T-helper 17 cell (primary cell): ENCODE measurements around the gene MCM3AP. TPM values are rescaled to one million over a fixed set of nuclear protein-coding genes. Genes with fewer than 3 reads are reported as not detected.
"Not testable (repeated sequence)": the region's sequence is repeated elsewhere in the genome, so short reads cannot be mapped to it uniquely, and the experiment has no call there.

ENCODE experiments used
- ATAC-seq: fragments of 150-1000 bp; cut with Tn5 transposase; 2 replicates; pipeline ENCODE4 v1.10.0; 2021; ENCODE audit warnings: mild to moderate bottlenecking, moderate library complexity
- DNase-seq, 3 donors: peaks; one replicate each; pipeline versions ENCODE4 v3.0.0 to v3.0.0-alpha.2; 2020 to 2021
- H3K9me3 ChIP-seq: one replicate; pipeline ENCODE4 v1.7.0; 2013; ENCODE audit warnings: low read length, mild to moderate bottlenecking; ENCODE audit not compliant: control insufficient read depth, poor library complexity, severe bottlenecking
- H3K27ac Mint-ChIP-seq: one replicate; pipeline ENCODE4 v1.8.0; 2022; ENCODE audit warnings: mild to moderate bottlenecking, moderate library complexity, mixed read lengths
- H3K27me3 Mint-ChIP-seq: one replicate; pipeline ENCODE4 v1.8.0; 2022; ENCODE audit warnings: mixed read lengths
- H3K36me3 Mint-ChIP-seq: one replicate; pipeline ENCODE4 v1.8.0; 2022; ENCODE audit warnings: low read depth, mixed read lengths
- H3K4me1 Mint-ChIP-seq: one replicate; pipeline ENCODE4 v1.8.0; 2022; ENCODE audit warnings: mild to moderate bottlenecking, mixed read lengths
- H3K4me3 Mint-ChIP-seq: one replicate; pipeline ENCODE4 v1.8.0; 2022; ENCODE audit warnings: mild to moderate bottlenecking, moderate library complexity, mixed read lengths
- total RNA-seq, 4 donors: library from RNA in 2 of 4; stranded (reverse) in 2 of 4; gene quantifications; one replicate each; pipeline ENCODE4 v1.2.3 and lab custom pipeline; 2022 to 2026

MCM3AP gene
- total RNA-seq, 2 donors from 2014 or later = 114 to 120 TPM

- no peaks in the 10 kb centered on the region for H3K9me3 ChIP-seq
- ATAC-seq (no peak), DNase-seq (no peak)
- H3K27me3 Mint-ChIP-seq = no peaks in the 10 kb centered on the region
- peaks cover 2% of the 10 kb centered on the region for H3K36me3 Mint-ChIP-seq
- H3K4me1 Mint-ChIP-seq = peaks cover 10% of the 10 kb centered on the region
- no peak overlapping the region for H3K4me3 Mint-ChIP-seq
- H3K27ac Mint-ChIP-seq = no peak overlapping the region
Observed at GRCh38 chr21:46320331-46320801, 35.0 kb upstream of the MCM3AP start.

- H3K4me1 Mint-ChIP-seq = peaks cover 9% of the 10 kb centered on the region
- no peak overlapping the region for H3K4me3 Mint-ChIP-seq
- no peaks in the 10 kb centered on the region for H3K9me3 ChIP-seq
- DNase-seq (no peak), ATAC-seq (no peak)
- H3K36me3 Mint-ChIP-seq = peaks cover 2% of the 10 kb centered on the region
- H3K27ac Mint-ChIP-seq = no peak overlapping the region
- no peaks in the 10 kb centered on the region for H3K27me3 Mint-ChIP-seq
Observed at GRCh38 chr21:46319186-46319585, 33.8 kb upstream of the MCM3AP start.

- DNase-seq (no peak), ATAC-seq (no peak)
- no peaks in the 10 kb centered on the region for H3K27me3 Mint-ChIP-seq
- no peaks in the 10 kb centered on the region for H3K36me3 Mint-ChIP-seq
- no peak overlapping the region for H3K4me3 Mint-ChIP-seq
- H3K9me3 ChIP-seq = no peaks in the 10 kb centered on the region
- H3K4me1 Mint-ChIP-seq = peaks cover 9% of the 10 kb centered on the region
- no peak overlapping the region for H3K27ac Mint-ChIP-seq
Observed at GRCh38 chr21:46318464-46318845, 33.0 kb upstream of the MCM3AP start.

GRCh38 chr21:46317710-46318463 is 32.5 kb upstream of the MCM3AP start:
- Mint-ChIP-seq H3K27me3 (no peaks in the 10 kb centered on the region), H3K36me3 (no peaks in the 10 kb centered on the region), H3K27ac (no peak overlapping the region), H3K4me3 (no peak overlapping the region), H3K4me1 (peaks cover 9% of the 10 kb centered on the region)
- ATAC-seq (no peak), DNase-seq (no peak)
- H3K9me3 ChIP-seq = no peaks in the 10 kb centered on the region

- H3K4me1 Mint-ChIP-seq = peaks cover 5% of the 10 kb centered on the region
- H3K9me3 ChIP-seq = no peaks in the 10 kb centered on the region
- ATAC-seq = no peak
- H3K27ac Mint-ChIP-seq = no peak overlapping the region
- no peak for DNase-seq
- no peak overlapping the region for H3K4me3 Mint-ChIP-seq
- H3K36me3 Mint-ChIP-seq = no peaks in the 10 kb centered on the region
- H3K27me3 Mint-ChIP-seq = no peaks in the 10 kb centered on the region
Observed at GRCh38 chr21:46316708-46317324, 31.4 kb upstream of the MCM3AP start.

- H3K27me3 Mint-ChIP-seq = no peaks in the 10 kb centered on the region
- ATAC-seq (no peak), DNase-seq (no peak)
- no peaks in the 10 kb centered on the region for H3K9me3 ChIP-seq
- no peak overlapping the region for H3K27ac Mint-ChIP-seq
- H3K36me3 Mint-ChIP-seq = no peaks in the 10 kb centered on the region
- no peaks in the 10 kb centered on the region for H3K4me1 Mint-ChIP-seq
- no peak overlapping the region for H3K4me3 Mint-ChIP-seq
Observed at GRCh38 chr21:46314441-46315020, 29.1 kb upstream of the MCM3AP start.

- H3K27me3 Mint-ChIP-seq = no peaks in the 10 kb centered on the region
Observed at GRCh38 chr21:46312949-46313348, 27.5 kb upstream of the MCM3AP start.

GRCh38 chr21:46311568-46311967 is 26.2 kb upstream of the MCM3AP start:
- H3K4me3 Mint-ChIP-seq = no peak overlapping the region
- DNase-seq = no peak
- peaks cover 2% of the 10 kb centered on the region for H3K4me1 Mint-ChIP-seq
- H3K27me3 Mint-ChIP-seq = no peaks in the 10 kb centered on the region
- H3K27ac Mint-ChIP-seq = no peak overlapping the region
- no peaks in the 10 kb centered on the region for H3K9me3 ChIP-seq
- H3K36me3 Mint-ChIP-seq = no peaks in the 10 kb centered on the region
- ATAC-seq = no peak

More at GRCh38 chr21:46312949-46313348, 27.5 kb upstream of the MCM3AP start:
- Mint-ChIP-seq H3K4me3 (no peak overlapping the region), H3K27ac (no peak overlapping the region), H3K36me3 (no peaks in the 10 kb centered on the region), H3K4me1 (no peaks in the 10 kb centered on the region)
- ATAC-seq = no peak
- H3K9me3 ChIP-seq = no peaks in the 10 kb centered on the region
- DNase-seq = no peak

GRCh38 chr21:46310260-46310659 is 24.8 kb upstream of the MCM3AP start:
- H3K36me3 Mint-ChIP-seq, H3K27me3 Mint-ChIP-seq, H3K4me1 Mint-ChIP-seq, ATAC-seq, H3K27ac Mint-ChIP-seq, H3K9me3 ChIP-seq, H3K4me3 Mint-ChIP-seq, DNase-seq: not testable (repeated sequence)

GRCh38 chr21:46308431-46308830 is 23.0 kb upstream of the MCM3AP start:
- Mint-ChIP-seq H3K4me3 (no peak overlapping the region), H3K4me1 (peaks cover 4% of the 10 kb centered on the region), H3K27ac (no peak overlapping the region), H3K27me3 (no peaks in the 10 kb centered on the region), H3K36me3 (peaks cover 2% of the 10 kb centered on the region)
- DNase-seq (no peak), ATAC-seq (no peak)
- no peaks in the 10 kb centered on the region for H3K9me3 ChIP-seq

- Mint-ChIP-seq H3K27me3 (no peaks in the 10 kb centered on the region), H3K36me3 (peaks cover 2% of the 10 kb centered on the region), H3K27ac (no peak overlapping the region), H3K4me3 (no peak overlapping the region), H3K4me1 (peaks cover 4% of the 10 kb centered on the region)
- no peaks in the 10 kb centered on the region for H3K9me3 ChIP-seq
- ATAC-seq (no peak), DNase-seq (no peak)
Observed at GRCh38 chr21:46307625-46308024, 22.2 kb upstream of the MCM3AP start.

GRCh38 chr21:46304955-46305354 is 19.5 kb upstream of the MCM3AP start:
- no peak overlapping the region for H3K4me3 Mint-ChIP-seq
- ATAC-seq (peak; percentile 30), DNase-seq (no peak)
- no peak overlapping the region for H3K27ac Mint-ChIP-seq
- no peaks in the 10 kb centered on the region for H3K27me3 Mint-ChIP-seq
- peaks cover 4% of the 10 kb centered on the region for H3K4me1 Mint-ChIP-seq
- no peaks in the 10 kb centered on the region for H3K9me3 ChIP-seq
- peaks cover 2% of the 10 kb centered on the region for H3K36me3 Mint-ChIP-seq

GRCh38 chr21:46304437-46304836 is 19.0 kb upstream of the MCM3AP start:
- no peaks in the 10 kb centered on the region for H3K9me3 ChIP-seq
- H3K4me1 Mint-ChIP-seq = peaks cover 4% of the 10 kb centered on the region
- H3K36me3 Mint-ChIP-seq = peaks cover 2% of the 10 kb centered on the region
- ATAC-seq (no peak), DNase-seq (no peak)
- H3K27ac Mint-ChIP-seq = no peak overlapping the region
- no peak overlapping the region for H3K4me3 Mint-ChIP-seq
- no peaks in the 10 kb centered on the region for H3K27me3 Mint-ChIP-seq
